ENCODE data around the gene DNAJC1.

DNAJC1 gene

GRCh38 chr10:21750424-21750823 is 253.1 kb downstream of the DNAJC1 start:
- H3K27me3 Mint-ChIP-seq = no peaks in the 10 kb centered on the region
- H3K4me1 Mint-ChIP-seq (ENCODE audit: low read depth) = peaks cover 11% of the 10 kb centered on the region
- H3K27ac Mint-ChIP-seq = no peak overlapping the region
- no peak overlapping the region for H3K4me3 Mint-ChIP-seq
- no peaks in the 10 kb centered on the region for H3K9me3 Mint-ChIP-seq (ENCODE audit: low read depth)
- no peaks in the 10 kb centered on the region for H3K36me3 Mint-ChIP-seq

- H3K4me3 Mint-ChIP-seq = no peak overlapping the region
- H3K9me3 Mint-ChIP-seq (ENCODE audit: low read depth) = no peaks in the 10 kb centered on the region
- no peaks in the 10 kb centered on the region for H3K36me3 Mint-ChIP-seq
- H3K27me3 Mint-ChIP-seq = no peaks in the 10 kb centered on the region
- no peak overlapping the region for H3K27ac Mint-ChIP-seq
- H3K4me1 Mint-ChIP-seq (ENCODE audit: low read depth) = peaks cover 11% of the 10 kb centered on the region
Measured at GRCh38 chr10:21749788-21750187, 253.7 kb downstream of the DNAJC1 start.

GRCh38 chr10:21747809-21748208 is 255.7 kb downstream of the DNAJC1 start:
- Mint-ChIP-seq H3K27ac (no peak overlapping the region), H3K9me3 (ENCODE audit: low read depth) (no peaks in the 10 kb centered on the region), H3K27me3 (no peaks in the 10 kb centered on the region), H3K4me1 (ENCODE audit: low read depth) (peaks cover 11% of the 10 kb centered on the region), H3K4me3 (no peak overlapping the region), H3K36me3 (no peaks in the 10 kb centered on the region)

GRCh38 chr10:21746118-21746517 is 257.4 kb downstream of the DNAJC1 start:
- H3K27me3 Mint-ChIP-seq = no peaks in the 10 kb centered on the region
- H3K4me1 Mint-ChIP-seq (ENCODE audit: low read depth) = peaks cover 21% of the 10 kb centered on the region
- no peak overlapping the region for H3K4me3 Mint-ChIP-seq
- no peaks in the 10 kb centered on the region for H3K9me3 Mint-ChIP-seq (ENCODE audit: low read depth)
- H3K27ac Mint-ChIP-seq = peak overlapping the region; percentile 77
- no peaks in the 10 kb centered on the region for H3K36me3 Mint-ChIP-seq

GRCh38 chr10:21744223-21744622 is 259.3 kb downstream of the DNAJC1 start:
- H3K4me3 Mint-ChIP-seq = no peak overlapping the region
- H3K9me3 Mint-ChIP-seq (ENCODE audit: low read depth) = no peaks in the 10 kb centered on the region
- H3K4me1 Mint-ChIP-seq (ENCODE audit: low read depth) = peaks cover 40% of the 10 kb centered on the region
- peak overlapping the region; percentile 35 for H3K27ac Mint-ChIP-seq
- H3K27me3 Mint-ChIP-seq = no peaks in the 10 kb centered on the region
- peaks cover 2% of the 10 kb centered on the region for H3K36me3 Mint-ChIP-seq

- H3K36me3 Mint-ChIP-seq = peaks cover 9% of the 10 kb centered on the region
- H3K27me3 Mint-ChIP-seq = no peaks in the 10 kb centered on the region
- H3K4me1 Mint-ChIP-seq (ENCODE audit: low read depth) = peaks cover 49% of the 10 kb centered on the region
- H3K9me3 Mint-ChIP-seq (ENCODE audit: low read depth) = no peaks in the 10 kb centered on the region
- H3K27ac Mint-ChIP-seq = peak overlapping the region; percentile 50
- no peak overlapping the region for H3K4me3 Mint-ChIP-seq
Measured at GRCh38 chr10:21742740-21743412, 260.7 kb downstream of the DNAJC1 start.

GRCh38 chr10:21740989-21741388 is 262.5 kb downstream of the DNAJC1 start:
- Mint-ChIP-seq H3K27ac (peak overlapping the region; percentile 83), H3K9me3 (ENCODE audit: low read depth) (no peaks in the 10 kb centered on the region), H3K4me1 (ENCODE audit: low read depth) (peaks cover 54% of the 10 kb centered on the region), H3K27me3 (no peaks in the 10 kb centered on the region), H3K36me3 (peaks cover 9% of the 10 kb centered on the region), H3K4me3 (peak overlapping the region; percentile 52)

GRCh38 chr10:21737106-21737505 is 266.4 kb downstream of the DNAJC1 start:
- Mint-ChIP-seq H3K36me3 (peaks cover 18% of the 10 kb centered on the region), H3K27ac (peak overlapping the region; percentile 61), H3K4me1 (ENCODE audit: low read depth) (peaks cover 54% of the 10 kb centered on the region), H3K27me3 (no peaks in the 10 kb centered on the region), H3K9me3 (ENCODE audit: low read depth) (no peaks in the 10 kb centered on the region), H3K4me3 (peak overlapping the region; percentile 14)

- H3K36me3 Mint-ChIP-seq = peaks cover 12% of the 10 kb centered on the region
- H3K9me3 Mint-ChIP-seq (ENCODE audit: low read depth) = no peaks in the 10 kb centered on the region
- H3K4me1 Mint-ChIP-seq (ENCODE audit: low read depth) = peaks cover 21% of the 10 kb centered on the region
- H3K4me3 Mint-ChIP-seq = no peak overlapping the region
- no peaks in the 10 kb centered on the region for H3K27me3 Mint-ChIP-seq
- H3K27ac Mint-ChIP-seq = no peak overlapping the region
Measured at GRCh38 chr10:21733710-21734109, 269.8 kb downstream of the DNAJC1 start.

- Mint-ChIP-seq H3K27me3 (no peaks in the 10 kb centered on the region), H3K27ac (no peak overlapping the region), H3K9me3 (ENCODE audit: low read depth) (no peaks in the 10 kb centered on the region), H3K36me3 (peaks cover 9% of the 10 kb centered on the region), H3K4me3 (no peak overlapping the region), H3K4me1 (ENCODE audit: low read depth) (peaks cover 21% of the 10 kb centered on the region)
Measured at GRCh38 chr10:21732067-21732772, 271.3 kb downstream of the DNAJC1 start.

- H3K27ac Mint-ChIP-seq = no peak overlapping the region
- H3K36me3 Mint-ChIP-seq = peaks cover 15% of the 10 kb centered on the region
- no peak overlapping the region for H3K4me3 Mint-ChIP-seq
- H3K4me1 Mint-ChIP-seq (ENCODE audit: low read depth) = peaks cover 28% of the 10 kb centered on the region
- H3K9me3 Mint-ChIP-seq (ENCODE audit: low read depth) = no peaks in the 10 kb centered on the region
- H3K27me3 Mint-ChIP-seq = no peaks in the 10 kb centered on the region
Measured at GRCh38 chr10:21728618-21729017, 274.9 kb downstream of the DNAJC1 start.

- no peak overlapping the region for H3K4me3 Mint-ChIP-seq
- H3K9me3 Mint-ChIP-seq (ENCODE audit: low read depth) = no peaks in the 10 kb centered on the region
- H3K27ac Mint-ChIP-seq = no peak overlapping the region
- H3K36me3 Mint-ChIP-seq = peaks cover 15% of the 10 kb centered on the region
- peaks cover 31% of the 10 kb centered on the region for H3K4me1 Mint-ChIP-seq (ENCODE audit: low read depth)
- H3K27me3 Mint-ChIP-seq = no peaks in the 10 kb centered on the region
Measured at GRCh38 chr10:21727452-21728168, 275.9 kb downstream of the DNAJC1 start.

- Mint-ChIP-seq H3K4me1 (ENCODE audit: low read depth) (peaks cover 33% of the 10 kb centered on the region), H3K27ac (no peak overlapping the region), H3K27me3 (no peaks in the 10 kb centered on the region), H3K4me3 (no peak overlapping the region), H3K36me3 (peaks cover 15% of the 10 kb centered on the region), H3K9me3 (ENCODE audit: low read depth) (no peaks in the 10 kb centered on the region)
Measured at GRCh38 chr10:21726601-21727225, 276.8 kb downstream of the DNAJC1 start.

GRCh38 chr10:21724687-21725367 is 278.7 kb downstream of the DNAJC1 start:
- Mint-ChIP-seq H3K36me3 (peaks cover 15% of the 10 kb centered on the region), H3K27me3 (no peaks in the 10 kb centered on the region), H3K9me3 (ENCODE audit: low read depth) (no peaks in the 10 kb centered on the region), H3K4me1 (ENCODE audit: low read depth) (peaks cover 36% of the 10 kb centered on the region), H3K27ac (no peak overlapping the region), H3K4me3 (no peak overlapping the region)
